ENCODE data around the gene HIGD1C. TPM values are rescaled to one million over a fixed set of nuclear protein-coding genes. Genes with fewer than 3 reads are reported as not detected.

The HIGD1C gene
- total RNA-seq, 2 donors from 2014 or later, result not detected

- Histone ChIP-seq H3K9me3 (no peaks in the 10 kb centered on the region), H3K4me1 (no peaks in the 10 kb centered on the region), H3K4me3 (no peak overlapping the region), H3K27ac (no peak overlapping the region), H3K27me3 (no peaks in the 10 kb centered on the region), H3K36me3 (no peaks in the 10 kb centered on the region), H3K9ac (ENCODE audit: low read depth in 2 of 2, low read length in 2 of 2) (no peak overlapping the region)
- intact Hi-C loops (cut with DNase I), result no loop called here
- DNase-seq, result no peak
- TF ChIP-seq, protein P1, sequence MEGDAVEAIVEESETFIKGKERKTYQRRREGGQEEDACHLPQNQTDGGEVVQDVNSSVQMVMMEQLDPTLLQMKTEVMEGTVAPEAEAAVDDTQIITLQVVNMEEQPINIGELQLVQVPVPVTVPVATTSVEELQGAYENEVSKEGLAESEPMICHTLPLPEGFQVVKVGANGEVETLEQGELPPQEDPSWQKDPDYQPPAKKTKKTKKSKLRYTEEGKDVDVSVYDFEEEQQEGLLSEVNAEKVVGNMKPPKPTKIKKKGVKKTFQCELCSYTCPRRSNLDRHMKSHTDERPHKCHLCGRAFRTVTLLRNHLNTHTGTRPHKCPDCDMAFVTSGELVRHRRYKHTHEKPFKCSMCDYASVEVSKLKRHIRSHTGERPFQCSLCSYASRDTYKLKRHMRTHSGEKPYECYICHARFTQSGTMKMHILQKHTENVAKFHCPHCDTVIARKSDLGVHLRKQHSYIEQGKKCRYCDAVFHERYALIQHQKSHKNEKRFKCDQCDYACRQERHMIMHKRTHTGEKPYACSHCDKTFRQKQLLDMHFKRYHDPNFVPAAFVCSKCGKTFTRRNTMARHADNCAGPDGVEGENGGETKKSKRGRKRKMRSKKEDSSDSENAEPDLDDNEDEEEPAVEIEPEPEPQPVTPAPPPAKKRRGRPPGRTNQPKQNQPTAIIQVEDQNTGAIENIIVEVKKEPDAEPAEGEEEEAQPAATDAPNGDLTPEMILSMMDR (IDR thresholded peaks at IDR 0.05), result no peak
Observed at GRCh38 chr12:50955697-50956096, 3.4 kb downstream of the HIGD1C start.

GRCh38 chr12:50960130-50960529, 7.8 kb downstream of the HIGD1C start:
- intact Hi-C loops (cut with DNase I), result no loop called here
- Histone ChIP-seq H3K36me3 (no peaks in the 10 kb centered on the region), H3K9me3 (no peaks in the 10 kb centered on the region), H3K27ac (no peak overlapping the region), H3K27me3 (no peaks in the 10 kb centered on the region), H3K4me3 (no peak overlapping the region), H3K4me1 (no peaks in the 10 kb centered on the region), H3K9ac (ENCODE audit: low read depth in 2 of 2, low read length in 2 of 2) (no peak overlapping the region)
- DNase-seq, result no peak
- TF ChIP-seq, protein P1 (IDR thresholded peaks at IDR 0.05), result no peak

- Histone ChIP-seq H3K9ac (ENCODE audit: low read depth in 2 of 2, low read length in 2 of 2) (no peak overlapping the region), H3K9me3 (no peaks in the 10 kb centered on the region), H3K27ac (no peak overlapping the region), H3K36me3 (no peaks in the 10 kb centered on the region), H3K4me1 (no peaks in the 10 kb centered on the region), H3K27me3 (no peaks in the 10 kb centered on the region), H3K4me3 (no peak overlapping the region)
- DNase-seq, result no peak
- intact Hi-C loops (cut with DNase I), result no loop called here
- TF ChIP-seq, protein P1 (IDR thresholded peaks at IDR 0.05), result no peak
Observed at GRCh38 chr12:50961708-50962107, 9.4 kb downstream of the HIGD1C start.

- no peak for DNase-seq
- no peak overlapping the region for H3K27ac ChIP-seq
- H3K4me3 ChIP-seq, result no peak overlapping the region
- H3K4me1 ChIP-seq, result no peaks in the 10 kb centered on the region
- H3K9ac ChIP-seq (ENCODE audit: low read depth in 2 of 2, low read length in 2 of 2), result no peak overlapping the region
- intact Hi-C loops (cut with DNase I), result no loop called here
- no peaks in the 10 kb centered on the region for H3K27me3 ChIP-seq
- no peaks in the 10 kb centered on the region for H3K9me3 ChIP-seq
- H3K36me3 ChIP-seq, result no peaks in the 10 kb centered on the region
- TF ChIP-seq, protein P1 (IDR thresholded peaks at IDR 0.05), result no peak
Observed at GRCh38 chr12:50964432-50964831, 12.1 kb downstream of the HIGD1C start.

DNA sequence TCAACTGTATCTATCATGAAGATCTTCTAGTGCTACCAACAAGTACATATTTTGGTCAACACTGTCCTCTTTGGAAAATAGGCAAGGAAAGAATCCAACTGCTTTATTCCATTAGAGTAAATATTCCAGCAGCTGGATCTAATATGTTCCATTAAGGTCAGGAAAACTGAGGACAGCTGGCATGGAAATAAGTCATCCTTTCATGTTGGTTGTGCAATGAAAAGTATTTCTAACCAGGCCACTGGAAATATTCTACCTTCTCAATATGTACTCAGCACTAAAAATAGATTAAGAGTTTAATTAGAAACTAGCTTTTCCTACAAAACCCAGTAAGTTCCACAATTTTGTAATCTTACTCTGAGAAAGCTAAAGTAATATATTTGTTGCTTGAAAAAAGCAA, 19.6 kb downstream of the HIGD1C start:
- H3K27me3 ChIP-seq, result no peaks in the 10 kb centered on the region
- no peaks in the 10 kb centered on the region for H3K4me1 ChIP-seq
- no peaks in the 10 kb centered on the region for H3K9me3 ChIP-seq
- H3K36me3 ChIP-seq, result no peaks in the 10 kb centered on the region
- no peak overlapping the region for H3K27ac ChIP-seq
- no peak for DNase-seq
- H3K9ac ChIP-seq (ENCODE audit: low read depth in 2 of 2, low read length in 2 of 2), result no peak overlapping the region
- TF ChIP-seq, protein P1 (IDR thresholded peaks at IDR 0.05), result no peak
- no peak overlapping the region for H3K4me3 ChIP-seq
- intact Hi-C loops (cut with DNase I), result no loop called here

All from colonic mucosa (tissue), 4 donors.